Caco-2 (cell line): Measurements from ENCODE around the gene COLEC12. TPM values are rescaled to one million over a fixed set of nuclear protein-coding genes. Genes with fewer than 3 reads are reported as not detected.

Experiments used
- BruUV-seq: library from RNA; stranded (reverse); fragments of 400-500 nt; replicated peaks from 2 replicates; lab custom pipeline; 2021; lab: Mats Ljungman, UMichigan
- CTCF ChIA-PET: fragments of 300-600 bp; sonication (Branson Sonifier 250); formaldehyde crosslinking; loops from one replicate; lab custom pipeline; 2022; ENCODE audit warnings: antibody characterized with exemption; lab: Charles Lee
- POLR2A ChIA-PET: fragments of 300-600 bp; sonication (Branson Sonifier 250); formaldehyde crosslinking; loops from one replicate; lab custom pipeline; 2022; ENCODE audit warnings: antibody characterized with exemption; lab: Charles Lee
- DNase-seq, 2 experiments: peaks; one replicate each; pipeline versions ENCODE4 v3.0.0 to v3.0.0-alpha.2; 2020 to 2022
- H3K27me3 ChIP-seq: replicated peaks from 2 replicates; pipeline ENCODE4 v1.6.0; 2011; ENCODE audit warnings: low read length; ENCODE audit not compliant: control insufficient read depth, insufficient read depth
- H3K36me3 ChIP-seq: 2 replicates; pipeline ENCODE4 v1.5.1; 2011; ENCODE audit warnings: low read length; ENCODE audit not compliant: control insufficient read depth, insufficient read depth
- H3K4me1 ChIP-seq: fragments of 250-450 bp; sonication (Bioruptor Pico); 2 replicates; pipeline ENCODE4 v1.5.1; 2020; ENCODE audit warnings: mild to moderate bottlenecking
- H3K4me3 ChIP-seq: 2 replicates; pipeline ENCODE4 v1.5.1; 2011; ENCODE audit warnings: low read depth, mild to moderate bottlenecking, control low read depth, low read length
- H3K9me3 ChIP-seq: fragments of 250-450 bp; sonication (Bioruptor Pico); 2 replicates; pipeline ENCODE4 v1.5.1; 2020; ENCODE audit warnings: mild to moderate bottlenecking, moderate library complexity
- H3K27ac Mint-ChIP-seq: one replicate; pipeline ENCODE4 v1.8.0; 2022; ENCODE audit warnings: mixed read lengths; ENCODE audit not compliant: unreplicated experiment
- H3K27me3 Mint-ChIP-seq: one replicate; pipeline ENCODE4 v1.8.0; 2022; ENCODE audit warnings: mixed read lengths; ENCODE audit not compliant: insufficient read depth, unreplicated experiment
- H3K36me3 Mint-ChIP-seq: one replicate; pipeline ENCODE4 v1.8.0; 2022; ENCODE audit warnings: mild to moderate bottlenecking, mixed read lengths; ENCODE audit not compliant: insufficient read depth, unreplicated experiment
- H3K4me1 Mint-ChIP-seq: one replicate; pipeline ENCODE4 v1.8.0; 2022; ENCODE audit warnings: low read depth, mixed read lengths; ENCODE audit not compliant: unreplicated experiment
- H3K4me3 Mint-ChIP-seq: one replicate; pipeline ENCODE4 v1.8.0; 2022; ENCODE audit warnings: mild to moderate bottlenecking, moderate library complexity, mixed read lengths; ENCODE audit not compliant: unreplicated experiment
- H3K9me3 Mint-ChIP-seq: one replicate; pipeline ENCODE4 v1.8.0; 2022; ENCODE audit warnings: mixed read lengths; ENCODE audit not compliant: unreplicated experiment
- intact Hi-C: fragments of 100-400 bp; cut with micrococcal nuclease; formaldehyde crosslinking; loops from one replicate; pipeline ENCODE4 v1.10.0; 2022; ENCODE audit not compliant: unreplicated experiment
- total RNA-seq: library from RNA; stranded (reverse); gene quantifications from 2 replicates; pipeline ENCODE4 v1.2.3, GENCODE V29; 2022
- TF ChIP-seq, protein P1 (sequence below), 2 experiments: fragments of 200-600 bp in 1 of 2; IDR thresholded peaks; 1 replicate in 1 of 2; 2 replicates in 1 of 2; pipeline versions ENCODE4 v1.5.1 to v1.8.0; 2011 to 2022; ENCODE audit warnings: antibody characterized with exemption in 1 of 2, control low read depth in 1 of 2, inconsistent platforms in 1 of 2, low read depth in 1 of 2, low read length in 1 of 2, mild to moderate bottlenecking in 1 of 2, moderate library complexity in 1 of 2; ENCODE audit not compliant: insufficient read depth in 1 of 2, severe bottlenecking in 1 of 2, unreplicated experiment in 1 of 2

The COLEC12 gene
- total RNA-seq, 1 experiment from 2014 or later, result 0.09 TPM

DNA sequence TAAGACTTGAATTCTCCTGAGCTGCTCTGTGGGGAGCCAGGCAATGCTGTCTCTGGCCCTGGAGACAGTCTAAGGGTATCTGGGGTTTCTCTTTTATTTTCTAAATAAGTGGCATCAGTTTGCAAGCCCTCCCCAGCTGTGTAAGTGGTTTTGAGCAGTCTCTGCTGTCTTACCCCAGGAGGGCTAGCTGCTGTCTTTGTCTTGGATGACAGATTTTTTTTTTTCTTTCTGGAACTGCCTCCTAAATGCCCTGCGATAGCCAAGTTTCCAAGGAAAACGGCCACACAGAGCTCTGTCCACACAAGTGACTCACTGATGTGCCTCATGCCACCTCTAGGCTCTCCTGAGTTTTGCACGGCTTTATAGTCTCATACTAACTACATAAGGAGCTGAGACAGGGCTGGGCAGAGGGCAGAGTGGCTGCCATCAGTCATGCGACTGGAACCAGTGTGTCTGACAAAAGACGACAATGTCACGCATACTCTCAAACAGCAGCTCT is 195.4 kb downstream of the COLEC12 start:
- BruUV-seq, result no TSS peak
- ChIA-PET POLR2A (no interaction called here), CTCF (no interaction called here)
- no peaks in the 10 kb centered on the region for H3K9me3 Mint-ChIP-seq
- H3K4me3 ChIP-seq, result no peak overlapping the region
- intact Hi-C loops, result no loop called here
- no peaks in the 10 kb centered on the region for H3K36me3 Mint-ChIP-seq
- no peak overlapping the region for H3K4me3 Mint-ChIP-seq
- H3K27me3 Mint-ChIP-seq, result no peaks in the 10 kb centered on the region
- peaks cover 11% of the 10 kb centered on the region for H3K4me1 Mint-ChIP-seq
- H3K27me3 ChIP-seq, result no peaks in the 10 kb centered on the region
- H3K27ac Mint-ChIP-seq, result no peak overlapping the region
- no peaks in the 10 kb centered on the region for H3K36me3 ChIP-seq
- no peak for DNase-seq
- no peaks in the 10 kb centered on the region for H3K4me1 ChIP-seq
- TF ChIP-seq, protein P1, sequence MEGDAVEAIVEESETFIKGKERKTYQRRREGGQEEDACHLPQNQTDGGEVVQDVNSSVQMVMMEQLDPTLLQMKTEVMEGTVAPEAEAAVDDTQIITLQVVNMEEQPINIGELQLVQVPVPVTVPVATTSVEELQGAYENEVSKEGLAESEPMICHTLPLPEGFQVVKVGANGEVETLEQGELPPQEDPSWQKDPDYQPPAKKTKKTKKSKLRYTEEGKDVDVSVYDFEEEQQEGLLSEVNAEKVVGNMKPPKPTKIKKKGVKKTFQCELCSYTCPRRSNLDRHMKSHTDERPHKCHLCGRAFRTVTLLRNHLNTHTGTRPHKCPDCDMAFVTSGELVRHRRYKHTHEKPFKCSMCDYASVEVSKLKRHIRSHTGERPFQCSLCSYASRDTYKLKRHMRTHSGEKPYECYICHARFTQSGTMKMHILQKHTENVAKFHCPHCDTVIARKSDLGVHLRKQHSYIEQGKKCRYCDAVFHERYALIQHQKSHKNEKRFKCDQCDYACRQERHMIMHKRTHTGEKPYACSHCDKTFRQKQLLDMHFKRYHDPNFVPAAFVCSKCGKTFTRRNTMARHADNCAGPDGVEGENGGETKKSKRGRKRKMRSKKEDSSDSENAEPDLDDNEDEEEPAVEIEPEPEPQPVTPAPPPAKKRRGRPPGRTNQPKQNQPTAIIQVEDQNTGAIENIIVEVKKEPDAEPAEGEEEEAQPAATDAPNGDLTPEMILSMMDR (IDR thresholded peaks at IDR 0.05; ENCODE audit: insufficient read depth in 1 of 2, low read depth in 1 of 2, low read length in 1 of 2, severe bottlenecking in 1 of 2, unreplicated experiment in 1 of 2), result no peak
- no peaks in the 10 kb centered on the region for H3K9me3 ChIP-seq

DNA sequence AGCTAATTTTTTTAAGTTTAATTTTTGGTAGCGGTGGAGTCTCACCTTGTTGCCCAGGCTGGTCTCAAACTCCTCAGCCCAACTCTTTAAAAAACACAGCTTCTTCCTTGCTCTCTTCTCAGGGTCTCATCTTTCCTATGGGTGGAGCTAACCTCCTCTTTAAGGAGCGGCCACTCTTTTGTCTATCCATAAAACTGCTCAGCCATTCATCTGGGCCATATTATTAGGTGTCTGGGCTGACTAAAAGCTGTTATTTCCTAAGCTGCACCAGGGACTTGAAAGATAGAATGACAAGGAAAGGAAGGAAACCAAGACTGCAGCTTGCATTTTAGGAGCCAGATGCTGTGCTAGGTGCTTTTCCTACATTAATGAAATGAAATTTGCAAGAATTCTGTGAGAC is 196.9 kb downstream of the COLEC12 start:
- Histone ChIP-seq H3K36me3 (no peaks in the 10 kb centered on the region), H3K9me3 (no peaks in the 10 kb centered on the region), H3K27me3 (no peaks in the 10 kb centered on the region), H3K4me1 (no peaks in the 10 kb centered on the region), H3K4me3 (no peak overlapping the region)
- no peaks in the 10 kb centered on the region for H3K36me3 Mint-ChIP-seq
- intact Hi-C loops, result no loop called here
- DNase-seq, result no peak
- ChIA-PET POLR2A (no interaction called here), CTCF (no interaction called here)
- peaks cover 11% of the 10 kb centered on the region for H3K4me1 Mint-ChIP-seq
- no TSS peak for BruUV-seq
- H3K4me3 Mint-ChIP-seq, result no peak overlapping the region
- TF ChIP-seq, protein P1 (IDR thresholded peaks at IDR 0.05; ENCODE audit: insufficient read depth in 1 of 2, low read depth in 1 of 2, low read length in 1 of 2, severe bottlenecking in 1 of 2, unreplicated experiment in 1 of 2), result no peak
- H3K9me3 Mint-ChIP-seq, result no peaks in the 10 kb centered on the region
- H3K27me3 Mint-ChIP-seq, result no peaks in the 10 kb centered on the region
- no peak overlapping the region for H3K27ac Mint-ChIP-seq

DNA sequence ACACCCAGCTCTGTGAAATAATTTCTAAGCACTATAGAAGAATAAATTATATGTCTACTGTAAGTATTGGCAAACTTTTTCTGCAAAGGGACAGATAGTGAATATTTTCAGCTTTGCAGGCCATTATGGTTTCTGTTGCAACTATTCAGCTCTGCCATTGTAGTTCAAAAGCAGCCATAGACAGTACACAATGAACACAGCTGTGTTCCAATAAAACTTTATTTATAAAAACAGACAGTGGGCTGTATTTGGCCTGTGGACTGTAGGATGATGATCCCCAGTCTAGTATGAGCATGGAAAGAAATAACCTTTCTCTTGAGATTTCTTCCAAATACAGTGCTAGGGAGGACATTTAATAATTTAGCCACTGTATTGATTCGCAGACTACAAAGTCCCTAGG is 197.5 kb downstream of the COLEC12 start:
- Histone ChIP-seq H3K4me3 (no peak overlapping the region), H3K27me3 (no peaks in the 10 kb centered on the region), H3K36me3 (no peaks in the 10 kb centered on the region), H3K9me3 (no peaks in the 10 kb centered on the region), H3K4me1 (no peaks in the 10 kb centered on the region)
- Mint-ChIP-seq H3K9me3 (no peaks in the 10 kb centered on the region), H3K4me3 (no peak overlapping the region), H3K27me3 (no peaks in the 10 kb centered on the region), H3K27ac (no peak overlapping the region), H3K36me3 (no peaks in the 10 kb centered on the region), H3K4me1 (peaks cover 11% of the 10 kb centered on the region)
- intact Hi-C loops, result no loop called here
- TF ChIP-seq, protein P1 (IDR thresholded peaks at IDR 0.05; ENCODE audit: insufficient read depth in 1 of 2, low read depth in 1 of 2, low read length in 1 of 2, severe bottlenecking in 1 of 2, unreplicated experiment in 1 of 2), result no peak
- ChIA-PET CTCF (no interaction called here), POLR2A (no interaction called here)
- DNase-seq, result no peak
- no TSS peak for BruUV-seq
